Loucy (cell line): ENCODE results near the gene STARD13.

Source experiments
- H2AFZ ChIP-seq: fragments of 200-600 bp; sonication (generic); 2 replicates; pipeline ENCODE4 v1.6.0; 2016; ENCODE audit warnings: antibody characterized with exemption, mild to moderate bottlenecking, low read length, moderate library complexity
- H3F3A ChIP-seq: fragments of 200-600 bp; 2 replicates; pipeline ENCODE4 v1.6.0; 2016; ENCODE audit warnings: antibody characterized with exemption, low read depth, mild to moderate bottlenecking
- H3K27me3 ChIP-seq: fragments of 200-600 bp; sonication (generic); 2 replicates; pipeline ENCODE4 v1.6.1; 2014; ENCODE audit warnings: low read length, mild to moderate bottlenecking; ENCODE audit not compliant: insufficient read depth, poor library complexity, severe bottlenecking
- H3K36me3 ChIP-seq: fragments of 200-600 bp; sonication (generic); 2 replicates; pipeline ENCODE4 v1.6.1; 2016; ENCODE audit warnings: low read length; ENCODE audit not compliant: insufficient read depth
- H3K4me1 ChIP-seq: fragments of 200-600 bp; sonication (generic); 2 replicates; pipeline ENCODE4 v1.5.1; 2014; ENCODE audit warnings: low read length, mild to moderate bottlenecking; ENCODE audit not compliant: insufficient read depth, poor library complexity, severe bottlenecking
- H3K4me2 ChIP-seq: fragments of 200-600 bp; sonication (generic); 2 replicates; pipeline ENCODE4 v1.6.0; 2014; ENCODE audit warnings: antibody characterized with exemption, low read length, low read depth, mild to moderate bottlenecking; ENCODE audit not compliant: poor library complexity, severe bottlenecking
- H3K4me3 ChIP-seq: fragments of 200-600 bp; sonication (generic); 2 replicates; pipeline ENCODE4 v1.5.1; 2014; ENCODE audit warnings: low read length, mild to moderate bottlenecking, mixed read lengths; ENCODE audit not compliant: poor library complexity, severe bottlenecking
- H3K79me2 ChIP-seq: fragments of 200-600 bp; sonication (generic); 2 replicates; pipeline ENCODE4 v1.6.1; 2014; ENCODE audit warnings: low read length; ENCODE audit not compliant: insufficient read depth
- H3K9ac ChIP-seq: fragments of 200-600 bp; sonication (generic); 2 replicates; pipeline ENCODE4 v1.6.0; 2014; ENCODE audit warnings: mild to moderate bottlenecking, low read depth, low read length, moderate library complexity; ENCODE audit not compliant: poor library complexity, severe bottlenecking
- H3K9me2 ChIP-seq: fragments of 200-600 bp; sonication (generic); replicated peaks from 2 replicates; pipeline ENCODE4 v1.6.1; 2016; ENCODE audit warnings: low read depth, low read length, mixed read lengths
- H3K9me3 ChIP-seq: fragments of 200-600 bp; sonication (generic); 2 replicates; pipeline ENCODE4 v1.6.1; 2014; ENCODE audit warnings: mild to moderate bottlenecking, antibody characterized with exemption, low read length, low read depth; ENCODE audit not compliant: insufficient read depth
- H4K20me1 ChIP-seq: fragments of 200-600 bp; sonication (generic); 2 replicates; pipeline ENCODE4 v1.6.0; 2014; ENCODE audit warnings: antibody characterized with exemption, low read length, mild to moderate bottlenecking; ENCODE audit not compliant: insufficient read depth, poor library complexity, severe bottlenecking
- CTCF ChIP-seq: fragments of 200-600 bp; sonication (generic); conservative IDR thresholded peaks from 2 replicates; pipeline ENCODE4 v1.5.1; 2014; ENCODE audit warnings: mild to moderate bottlenecking, antibody characterized with exemption, low read length
- EZH2phosphoT487 ChIP-seq: fragments of 200-600 bp; IDR thresholded peaks from 2 replicates; pipeline ENCODE4 v1.6.1; 2018; ENCODE audit warnings: antibody characterized with exemption, mild to moderate bottlenecking, moderate library complexity, borderline replicate concordance

The STARD13 gene

GRCh38 chr13:33284916-33285315 lies 639 bp downstream of the STARD13 start:
- no peak overlapping the region for H3K4me2 ChIP-seq
- no peaks in the 10 kb centered on the region for H3K36me3 ChIP-seq
- H3K79me2 ChIP-seq, result no peaks in the 10 kb centered on the region

GRCh38 chr13:33284031-33284430 lies 1.5 kb downstream of the STARD13 start:
- Histone ChIP-seq H2AFZ (no peak overlapping the region), H3K9me2 (0 out of 2 replicates have a peak, but pooled peaks cover 3% of the 10 kb centered on the region), H3K4me1 (no peaks in the 10 kb centered on the region), H3K9ac (no peak overlapping the region), H3K27me3 (no peaks in the 10 kb centered on the region), H3K4me2 (no peak overlapping the region), H3K9me3 (no peaks in the 10 kb centered on the region), H3F3A (no peaks in the 10 kb centered on the region), H3K36me3 (no peaks in the 10 kb centered on the region), H4K20me1 (no peaks in the 10 kb centered on the region), H3K4me3 (no peak overlapping the region), H3K79me2 (no peaks in the 10 kb centered on the region)
- TF ChIP-seq CTCF, result no peak
- no peak for TF ChIP-seq EZH2phosphoT487

More at GRCh38 chr13:33284916-33285315, 639 bp downstream of the STARD13 start:
- Histone ChIP-seq H3K27me3 (no peaks in the 10 kb centered on the region), H3K9me2 (0 out of 2 replicates have a peak, but pooled peaks cover 3% of the 10 kb centered on the region), H3K4me3 (no peak overlapping the region), H4K20me1 (no peaks in the 10 kb centered on the region), H3F3A (no peaks in the 10 kb centered on the region), H3K9ac (no peak overlapping the region), H3K4me1 (no peaks in the 10 kb centered on the region), H2AFZ (no peak overlapping the region), H3K9me3 (no peaks in the 10 kb centered on the region)
- TF ChIP-seq CTCF (no peak), EZH2phosphoT487 (no peak)

GRCh38 chr13:33283195-33283911 lies 2.2 kb downstream of the STARD13 start:
- Histone ChIP-seq H3K36me3 (no peaks in the 10 kb centered on the region), H3K4me3 (no peak overlapping the region), H3K9me2 (0 out of 2 replicates have a peak, but pooled peaks cover 3% of the 10 kb centered on the region), H4K20me1 (no peaks in the 10 kb centered on the region), H3K9ac (no peak overlapping the region), H3F3A (no peaks in the 10 kb centered on the region), H3K4me1 (no peaks in the 10 kb centered on the region), H3K4me2 (no peak overlapping the region), H3K79me2 (no peaks in the 10 kb centered on the region), H3K27me3 (no peaks in the 10 kb centered on the region), H2AFZ (no peak overlapping the region), H3K9me3 (no peaks in the 10 kb centered on the region)
- no peak for TF ChIP-seq CTCF
- TF ChIP-seq EZH2phosphoT487, result no peak
